ENCODE data around the gene RNF43.

DNA sequence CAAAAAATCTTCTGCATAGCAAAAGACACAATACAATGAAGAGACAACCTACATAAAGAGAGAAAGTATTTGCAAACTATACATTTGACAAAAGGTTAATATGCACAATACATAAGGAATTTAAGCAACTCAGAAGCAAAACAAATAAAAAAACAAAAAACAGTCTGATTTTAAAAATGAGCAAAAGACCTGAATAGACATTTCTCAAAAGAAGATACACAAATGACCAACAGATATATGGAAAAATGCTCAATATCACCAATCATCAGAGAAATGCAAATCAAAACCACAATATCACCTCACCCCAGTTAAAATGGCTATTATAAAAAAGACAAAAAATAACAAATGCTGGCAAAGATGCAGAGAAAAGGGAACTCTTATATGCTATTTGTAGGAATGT is 38.2 kb upstream of the RNF43 start:
- TF ChIP-seq CTCF (IDR thresholded peaks at IDR 0.05) = no peak
- no peak for TF ChIP-seq POLR2A (IDR thresholded peaks at IDR 0.05)

Measured in body of pancreas (tissue), 4 donors.